HL-60 (cell line): ENCODE results near the gene UBE2QL1.

Experiments
- DNase-seq, 2 experiments: peaks; one replicate each; pipeline ENCODE4 v3.0.0-alpha.2; 2010 to 2020; ENCODE audit warnings: low read depth in 1 of 2, low spot score in 1 of 2
- H3K27ac ChIP-seq: fragments of 250-450 bp; sonication (Bioruptor Pico); replicated peaks from 2 replicates; pipeline ENCODE4 v1.5.1; 2020; ENCODE audit warnings: mild to moderate bottlenecking, moderate library complexity
- H3K27me3 ChIP-seq: fragments of 250-450 bp; sonication (Bioruptor Pico); 2 replicates; pipeline ENCODE4 v1.5.1; 2021; ENCODE audit warnings: mild to moderate bottlenecking, moderate library complexity; ENCODE audit not compliant: insufficient read depth, poor library complexity, severe bottlenecking
- H3K4me3 ChIP-seq: replicated peaks from 2 replicates; pipeline ENCODE4 v1.5.1; 2011; ENCODE audit warnings: mild to moderate bottlenecking, control low read depth, low read length; ENCODE audit not compliant: insufficient read depth
- CTCF ChIP-seq: IDR thresholded peaks from one replicate; pipeline ENCODE4 v1.5.1; 2011; ENCODE audit warnings: low read length, control low read depth, inconsistent platforms; ENCODE audit not compliant: insufficient read depth
- GABPA ChIP-seq: IDR thresholded peaks from 2 replicates; pipeline ENCODE4 v1.6.1; 2012; ENCODE audit warnings: low read depth
- POLR2AphosphoS5 ChIP-seq: IDR thresholded peaks from 2 replicates; pipeline ENCODE4 v1.6.1; 2012; ENCODE audit warnings: low read depth
- REST ChIP-seq: IDR thresholded peaks from 2 replicates; pipeline ENCODE4 v1.6.1; 2012; ENCODE audit warnings: low read depth; ENCODE audit not compliant: insufficient replicate concordance
- SPI1 ChIP-seq: IDR thresholded peaks from 2 replicates; pipeline ENCODE4 v1.6.1; 2012; ENCODE audit warnings: low read depth, mild to moderate bottlenecking, borderline replicate concordance

The UBE2QL1 gene

GRCh38 chr5:6402939-6403338, 45.7 kb upstream of the UBE2QL1 start:
- no peak for TF ChIP-seq POLR2AphosphoS5
- no peak for TF ChIP-seq GABPA
- no peak for TF ChIP-seq SPI1
- no peak for TF ChIP-seq CTCF
- TF ChIP-seq REST, result no peak
- Histone ChIP-seq H3K27ac (no peak overlapping the region), H3K27me3 (no peaks in the 10 kb centered on the region), H3K4me3 (no peak overlapping the region)
- DNase-seq, result no peak

- TF ChIP-seq GABPA (no peak), SPI1 (no peak), CTCF (no peak), REST (no peak), POLR2AphosphoS5 (no peak)
- no peak for DNase-seq
- Histone ChIP-seq H3K27me3 (no peaks in the 10 kb centered on the region), H3K4me3 (no peak overlapping the region), H3K27ac (no peak overlapping the region)
These were observed 45.2 kb upstream of the UBE2QL1 start for GRCh38 chr5:6403416-6403815.

GRCh38 chr5:6404129-6404528, 44.5 kb upstream of the UBE2QL1 start:
- no peak for TF ChIP-seq SPI1
- TF ChIP-seq REST, result no peak
- no peak for TF ChIP-seq POLR2AphosphoS5
- TF ChIP-seq GABPA, result no peak
- no peak overlapping the region for H3K27ac ChIP-seq
- H3K4me3 ChIP-seq, result no peak overlapping the region
- no peaks in the 10 kb centered on the region for H3K27me3 ChIP-seq
- no peak for DNase-seq

- H3K27ac ChIP-seq, result no peak overlapping the region
- no peak for TF ChIP-seq CTCF
- TF ChIP-seq SPI1, result no peak
- TF ChIP-seq GABPA, result no peak
- TF ChIP-seq REST, result no peak
- TF ChIP-seq POLR2AphosphoS5, result no peak
- H3K27me3 ChIP-seq, result no peaks in the 10 kb centered on the region
- no peak overlapping the region for H3K4me3 ChIP-seq
- DNase-seq, result no peak
These were observed 43.1 kb upstream of the UBE2QL1 start for GRCh38 chr5:6405591-6405990.
